ENCODE measurements around the gene BLCAP.

DNA sequence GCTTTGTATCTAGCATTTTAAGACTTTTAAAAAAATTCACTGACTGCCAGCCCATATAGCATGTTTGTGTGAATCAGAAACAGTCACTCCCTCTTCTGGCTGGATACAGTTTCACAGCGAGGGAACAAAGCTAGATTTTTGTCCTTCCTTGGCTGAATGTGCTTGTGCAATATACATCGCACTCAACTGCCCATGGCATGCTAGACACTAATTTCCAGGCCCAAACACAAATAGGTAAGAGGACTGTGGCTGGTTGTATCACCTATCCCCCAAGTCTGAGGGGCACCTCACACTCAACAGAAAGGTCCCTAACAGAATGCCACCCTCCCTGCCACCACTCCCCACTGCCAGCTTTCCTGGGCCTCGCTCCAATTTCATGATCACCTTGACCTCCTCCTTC lies 16.2 kb upstream of the BLCAP start:
- TF ChIP-seq GLIS3 (CRISPR knock-in tag; IDR thresholded peaks at IDR 0.05) (no peak), OSR1 (CRISPR knock-in tag; IDR thresholded peaks at IDR 0.05) (no peak)
- TF ChIP-seq, protein P1, sequence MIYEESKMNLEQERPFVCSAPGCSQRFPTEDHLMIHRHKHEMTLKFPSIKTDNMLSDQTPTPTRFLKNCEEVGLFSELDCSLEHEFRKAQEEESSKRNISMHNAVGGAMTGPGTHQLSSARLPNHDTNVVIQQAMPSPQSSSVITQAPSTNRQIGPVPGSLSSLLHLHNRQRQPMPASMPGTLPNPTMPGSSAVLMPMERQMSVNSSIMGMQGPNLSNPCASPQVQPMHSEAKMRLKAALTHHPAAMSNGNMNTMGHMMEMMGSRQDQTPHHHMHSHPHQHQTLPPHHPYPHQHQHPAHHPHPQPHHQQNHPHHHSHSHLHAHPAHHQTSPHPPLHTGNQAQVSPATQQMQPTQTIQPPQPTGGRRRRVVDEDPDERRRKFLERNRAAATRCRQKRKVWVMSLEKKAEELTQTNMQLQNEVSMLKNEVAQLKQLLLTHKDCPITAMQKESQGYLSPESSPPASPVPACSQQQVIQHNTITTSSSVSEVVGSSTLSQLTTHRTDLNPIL (CRISPR knock-in tag; IDR thresholded peaks at IDR 0.05; ENCODE audit: low read depth): no peak

Data from SK-N-SH treated with all-trans-retinoic acid at 6 μM for 48 hours (cell line).